HG03135 (cell line): ENCODE measurements around the gene ABCA4.

Experiments
- ATAC-seq: cut with Tn5 transposase; IDR thresholded peaks from one replicate; pipeline ENCODE4 v1.9.1; 2021; ENCODE audit warnings: mild to moderate bottlenecking, moderate library complexity; ENCODE audit not compliant: unreplicated experiment

Gene ABCA4

DNA sequence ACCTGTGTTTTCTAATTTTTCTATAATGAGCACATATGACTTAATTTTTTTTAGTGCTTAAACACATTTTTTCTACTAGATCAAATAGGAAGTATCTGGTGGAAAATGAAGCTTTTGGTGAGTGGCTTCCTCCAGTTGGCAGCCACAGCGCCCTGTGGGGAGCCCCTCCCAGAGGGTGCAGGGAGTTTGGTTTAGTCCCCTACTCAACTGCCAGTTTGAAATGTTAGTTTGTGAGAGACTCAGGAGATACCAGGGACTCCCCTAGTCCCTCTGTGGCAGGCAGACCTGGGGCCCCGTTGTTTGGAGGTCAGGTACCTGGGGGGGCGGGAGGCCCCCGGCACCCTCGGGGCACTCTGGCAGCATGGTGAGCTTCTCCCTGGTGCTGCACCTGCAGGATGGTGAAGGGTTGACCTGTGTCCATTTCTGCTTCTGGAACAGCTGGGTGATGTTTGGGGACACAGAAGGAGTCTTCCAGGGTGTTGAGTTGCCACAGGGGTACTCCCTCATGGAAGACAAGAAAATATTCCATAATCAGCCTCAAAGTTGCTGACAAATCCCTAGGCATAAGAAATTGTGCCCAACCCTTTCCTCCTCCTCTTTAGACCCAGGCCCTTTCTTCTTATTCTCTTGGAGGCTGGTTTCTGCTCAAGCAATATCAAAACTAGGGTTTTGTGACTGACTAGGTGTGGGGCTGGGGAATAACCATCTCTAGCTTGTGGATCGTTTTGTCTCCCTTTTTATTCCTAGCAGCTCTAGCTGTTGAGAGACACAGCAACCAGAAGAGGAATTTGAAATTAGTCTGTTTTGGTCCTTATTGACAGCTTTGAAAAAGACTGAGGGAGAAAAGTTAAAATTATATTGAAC lies 91.6 kb downstream of the ABCA4 start:
- ATAC-seq, result no peak

DNA sequence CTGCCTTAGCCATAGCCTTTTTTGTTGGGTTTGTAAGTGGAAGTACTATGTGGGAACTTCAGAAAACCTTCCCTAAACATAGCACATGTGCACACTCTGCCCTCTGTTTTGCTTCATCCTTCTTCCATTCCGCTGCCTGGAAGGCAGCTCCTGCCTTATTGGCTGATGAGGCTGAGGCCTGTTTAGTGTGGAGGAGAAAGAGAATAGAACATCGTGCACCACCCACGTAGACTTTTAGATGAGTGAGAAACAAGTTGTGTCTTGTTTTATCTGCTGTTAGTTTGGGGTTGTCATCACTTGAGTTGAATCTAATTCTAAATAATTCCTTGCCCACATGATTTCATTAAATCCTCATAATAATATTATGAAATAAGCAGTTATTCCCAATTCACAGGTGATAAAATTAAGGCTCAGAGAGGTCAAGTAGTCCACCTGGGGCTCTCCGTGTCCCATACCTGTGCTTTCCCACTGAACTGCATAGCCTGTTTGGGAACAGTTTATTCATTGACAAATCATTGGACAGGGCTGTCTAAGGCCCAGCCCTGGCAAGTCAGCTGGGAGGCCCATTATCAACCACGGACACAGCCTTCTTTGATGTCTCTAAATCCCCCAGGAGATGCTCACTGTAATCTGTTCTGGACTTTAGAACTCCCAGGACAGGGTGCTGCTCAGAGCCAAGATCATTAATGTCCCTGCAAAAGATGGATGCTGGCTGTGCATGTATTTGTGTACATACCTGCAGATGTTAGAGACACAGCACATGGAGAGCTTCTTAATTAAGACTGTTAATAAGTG lies 93.0 kb downstream of the ABCA4 start:
- no peak for ATAC-seq

DNA sequence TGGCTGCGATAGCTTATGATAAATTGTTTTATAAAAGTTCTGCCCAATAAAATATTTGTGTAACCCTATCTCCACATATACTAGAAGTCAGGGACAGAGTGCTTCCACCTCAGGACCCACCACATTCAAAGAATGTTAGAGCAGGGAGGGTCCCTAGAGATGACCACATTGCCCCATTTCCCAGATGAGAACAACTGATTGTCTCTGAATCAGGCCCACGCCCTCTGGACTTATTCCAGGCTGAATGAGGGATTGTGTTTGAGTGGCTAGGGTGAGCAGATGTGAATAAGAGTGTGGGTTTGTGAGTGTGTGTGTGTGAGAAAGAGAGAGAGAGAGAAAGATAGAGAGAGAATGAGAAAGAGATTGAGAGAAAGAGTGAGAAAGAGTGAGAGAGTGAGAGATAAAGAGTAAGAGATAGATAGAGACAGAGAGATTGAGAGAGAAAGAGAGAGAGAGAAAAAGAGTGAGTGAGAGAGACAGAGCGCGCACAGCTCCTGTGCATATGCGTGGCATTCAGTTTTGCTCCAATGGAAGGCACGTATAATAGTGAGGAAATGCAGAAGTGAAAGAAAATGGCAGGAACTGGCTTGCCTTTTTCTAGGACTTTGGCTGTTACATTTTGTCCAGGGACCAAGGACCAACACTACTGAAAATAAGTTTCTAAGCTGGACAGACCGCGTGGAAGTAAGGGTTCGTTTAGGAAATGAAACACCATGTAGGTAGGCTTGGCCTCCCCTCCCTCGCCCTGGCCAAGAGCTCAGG lies 94.1 kb downstream of the ABCA4 start:
- ATAC-seq, result no peak

DNA sequence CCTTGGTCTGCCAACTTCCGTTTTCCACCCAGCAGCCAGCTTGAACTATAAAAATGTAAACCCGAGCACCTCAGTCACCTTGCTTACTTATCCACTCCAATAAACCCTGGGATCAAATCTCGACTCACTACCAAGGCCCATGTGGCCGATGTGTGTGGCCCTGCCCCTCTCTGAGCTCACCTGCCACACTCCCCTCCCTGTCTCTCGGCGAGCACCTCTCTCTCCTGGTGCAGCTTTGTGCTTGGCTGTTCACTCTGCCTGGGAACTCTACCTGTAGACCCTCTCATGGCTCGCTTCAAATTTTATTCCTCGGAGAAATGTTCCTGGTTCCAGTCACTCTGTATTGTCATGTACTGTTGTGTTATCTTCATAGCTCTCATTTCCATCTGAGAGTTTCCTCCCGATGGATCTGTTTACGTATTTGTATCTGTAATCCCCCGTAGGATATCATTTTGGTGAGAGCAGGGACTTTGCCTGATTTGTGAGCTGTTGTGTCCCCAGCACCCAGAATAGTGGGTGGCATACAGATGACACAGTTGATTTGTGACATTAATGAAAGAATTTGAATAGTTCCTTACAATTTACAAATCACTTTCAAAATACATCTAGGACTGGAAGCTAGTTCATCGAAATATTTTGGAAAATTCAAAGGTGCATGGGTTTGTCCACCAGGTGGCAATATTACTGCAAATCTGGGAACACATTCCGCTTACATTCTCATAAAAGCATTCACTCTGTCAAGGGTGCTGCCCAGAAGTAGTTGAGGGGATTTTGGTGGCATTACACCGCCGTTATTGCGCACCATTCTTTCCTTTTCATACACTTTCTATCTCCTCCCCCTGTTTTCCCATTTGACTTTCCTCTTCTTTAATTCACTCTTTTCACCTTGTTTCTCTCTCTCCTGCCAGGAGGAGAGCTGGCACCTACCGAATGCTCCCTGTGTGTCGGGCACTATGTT lies 95.3 kb downstream of the ABCA4 start:
- no peak for ATAC-seq

DNA sequence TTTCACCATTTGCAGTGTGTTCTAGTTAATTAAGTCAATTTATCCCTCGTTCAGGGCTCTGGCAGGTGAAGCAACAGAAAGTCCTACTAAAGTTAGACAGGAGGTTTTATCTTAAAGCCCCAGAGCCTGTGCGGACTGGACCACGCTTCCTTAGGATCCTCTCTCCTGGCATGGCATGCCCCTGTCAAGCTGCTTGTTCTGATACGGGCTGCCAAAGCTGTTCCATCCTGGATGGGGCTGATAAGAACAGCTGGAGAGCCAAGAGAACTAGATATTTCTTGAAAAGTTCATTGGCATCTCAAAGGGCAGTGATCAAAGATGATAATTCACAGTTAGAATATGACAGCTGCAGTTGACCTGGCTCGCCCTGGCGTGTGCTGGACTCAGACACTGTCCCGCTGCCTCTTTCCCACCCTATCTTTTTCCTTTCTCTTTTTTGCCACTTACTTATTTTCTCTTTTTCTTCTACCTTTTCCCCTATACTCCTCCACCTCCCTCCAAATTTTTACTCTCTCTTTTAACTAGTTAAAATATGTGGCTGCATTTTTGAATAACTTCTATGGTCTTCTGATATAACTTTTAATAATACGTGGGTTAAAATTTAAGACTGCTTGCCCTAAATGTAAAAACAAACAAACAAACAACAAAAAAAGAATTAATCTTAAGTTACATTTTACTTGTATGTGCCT lies 96.7 kb downstream of the ABCA4 start:
- no peak for ATAC-seq

DNA sequence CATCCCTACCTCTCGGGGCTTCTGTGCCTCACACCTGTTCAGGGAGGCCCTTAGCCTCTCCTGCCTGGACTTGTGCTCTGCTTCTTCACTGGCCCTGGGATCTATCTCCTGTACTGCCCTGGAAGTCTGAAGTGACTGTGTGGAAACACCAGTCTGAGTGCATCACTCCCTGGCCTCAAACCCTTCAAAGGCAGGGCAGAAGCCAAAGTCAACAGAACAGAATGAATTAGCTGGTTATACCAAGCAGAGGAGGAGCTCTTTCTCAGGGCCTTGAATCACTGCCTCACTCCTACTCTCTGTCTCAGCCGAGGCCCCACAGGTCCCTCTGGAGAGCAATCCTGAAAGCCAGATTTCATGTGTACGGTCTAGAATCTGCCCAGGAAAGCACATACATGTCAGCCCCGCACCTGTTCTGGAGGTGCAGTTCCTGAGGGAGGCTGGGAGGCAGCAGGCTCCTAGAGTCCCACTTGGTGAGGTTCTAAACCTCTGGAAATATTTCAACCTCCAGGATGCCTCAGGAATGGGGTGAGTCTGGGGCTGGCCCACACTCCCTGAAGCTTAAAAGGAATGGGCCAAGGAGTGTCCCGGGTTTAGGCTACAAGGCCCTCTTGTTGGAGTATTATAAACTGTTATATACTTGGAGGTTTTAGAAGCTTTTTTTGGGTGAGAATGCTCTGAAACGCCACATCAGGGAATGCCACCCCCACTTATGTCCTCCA lies 98.3 kb downstream of the ABCA4 start:
- no peak for ATAC-seq

DNA sequence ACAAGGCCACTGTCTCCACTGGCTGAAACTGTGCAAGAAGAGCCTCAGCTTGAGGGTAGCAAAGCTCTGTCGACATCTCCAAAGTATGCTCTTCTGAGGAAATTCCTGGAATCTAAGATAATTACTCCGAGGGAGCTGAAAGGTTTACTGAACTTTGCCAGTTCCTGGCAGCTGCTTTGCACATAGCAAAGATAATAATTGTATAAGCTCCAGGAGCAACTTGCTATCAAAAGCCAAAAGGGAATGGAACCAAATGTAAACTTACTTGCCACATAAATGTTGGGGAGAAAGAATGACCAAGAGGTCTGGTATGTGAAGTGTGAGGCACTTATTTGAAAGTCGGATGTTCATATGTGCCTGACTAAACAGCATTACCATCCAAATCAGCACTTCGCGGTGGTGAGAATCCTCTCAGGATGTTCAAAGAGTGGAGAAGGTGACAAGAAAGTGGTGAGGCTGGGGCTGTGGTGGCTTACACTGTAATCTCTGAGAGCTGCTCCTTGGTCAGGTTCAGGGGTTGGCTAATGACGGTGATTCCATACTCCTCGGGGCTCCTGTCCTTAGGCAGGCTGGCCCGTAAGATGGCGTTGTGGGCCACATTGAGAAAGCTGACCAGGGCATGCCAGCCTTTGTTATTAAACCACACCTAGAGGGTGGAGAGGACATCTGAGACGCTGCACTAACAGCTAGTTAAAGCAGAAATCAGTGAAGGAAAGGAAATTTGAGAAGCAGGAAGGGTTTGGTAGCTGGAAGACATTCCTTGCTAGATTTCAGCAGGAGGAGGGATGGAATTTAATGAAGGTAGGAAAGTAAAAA lies 100.0 kb downstream of the ABCA4 start:
- ATAC-seq, result no peak

DNA sequence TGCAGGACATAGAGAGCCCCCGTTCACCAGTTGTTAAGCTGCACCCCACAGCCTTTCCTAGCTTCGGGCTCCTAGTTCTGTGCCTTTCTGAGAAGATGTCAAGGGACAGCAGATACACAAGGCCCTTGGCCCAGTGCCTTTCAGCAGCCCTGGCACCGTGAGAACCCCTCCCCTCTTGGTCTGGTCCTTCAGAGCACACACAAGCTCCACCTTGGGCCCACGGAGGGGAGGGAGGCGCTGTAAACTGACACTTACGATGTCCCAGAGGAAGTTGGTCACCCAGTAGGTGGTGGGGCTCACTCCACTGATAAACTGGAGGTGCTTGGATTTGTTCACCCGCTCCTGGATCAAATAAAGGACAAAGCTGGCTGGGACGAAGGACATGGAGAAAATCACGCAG lies 101.6 kb downstream of the ABCA4 start:
- no peak for ATAC-seq

DNA sequence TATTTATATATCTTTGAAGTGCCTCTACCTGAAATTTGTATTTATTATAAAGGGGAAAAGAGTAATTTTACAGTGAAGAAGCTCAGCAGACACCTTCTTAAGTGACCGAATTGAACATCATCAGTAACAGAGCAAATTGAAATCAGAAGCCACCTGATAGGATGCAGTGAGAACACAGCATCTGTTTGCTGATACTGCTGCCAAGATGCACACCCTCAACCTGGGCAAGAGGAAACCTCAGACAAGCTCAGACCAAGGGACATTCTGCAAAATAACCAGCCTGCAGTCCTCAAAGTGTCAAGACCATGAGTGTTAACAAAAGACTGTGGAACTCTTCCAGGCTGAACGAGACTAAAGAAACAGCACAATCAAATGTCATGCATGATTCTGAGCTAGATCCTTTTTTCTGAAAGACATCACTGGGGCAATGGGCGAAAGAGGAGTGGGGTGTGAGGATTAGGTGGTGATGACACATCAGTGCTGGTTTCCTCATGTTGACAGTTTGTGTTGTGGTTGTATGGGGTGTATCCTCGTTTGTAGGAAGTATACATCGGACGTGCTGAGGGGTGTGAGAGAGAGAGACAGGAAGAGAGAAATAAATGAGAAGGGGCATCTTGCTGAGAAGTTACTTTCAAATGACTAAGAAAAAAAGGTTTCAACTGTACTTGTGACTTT lies 103.7 kb downstream of the ABCA4 start:
- no peak for ATAC-seq

DNA sequence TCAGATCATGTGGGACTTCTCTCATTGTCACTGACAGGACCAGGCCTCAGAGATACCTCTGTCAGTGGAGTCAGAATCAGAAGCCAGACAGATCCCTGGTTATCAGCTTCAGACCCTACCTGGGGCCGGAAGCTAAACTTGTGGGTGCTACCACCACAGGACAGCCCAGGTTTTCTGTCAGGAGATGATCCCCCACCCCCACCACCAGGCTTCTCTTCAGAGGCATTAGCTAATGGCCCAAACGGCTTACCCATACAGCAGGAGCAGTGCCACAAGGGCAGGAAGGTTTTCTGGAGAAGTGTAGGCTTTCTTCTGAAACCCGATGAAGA lies 105.5 kb downstream of the ABCA4 start:
- no peak for ATAC-seq

DNA sequence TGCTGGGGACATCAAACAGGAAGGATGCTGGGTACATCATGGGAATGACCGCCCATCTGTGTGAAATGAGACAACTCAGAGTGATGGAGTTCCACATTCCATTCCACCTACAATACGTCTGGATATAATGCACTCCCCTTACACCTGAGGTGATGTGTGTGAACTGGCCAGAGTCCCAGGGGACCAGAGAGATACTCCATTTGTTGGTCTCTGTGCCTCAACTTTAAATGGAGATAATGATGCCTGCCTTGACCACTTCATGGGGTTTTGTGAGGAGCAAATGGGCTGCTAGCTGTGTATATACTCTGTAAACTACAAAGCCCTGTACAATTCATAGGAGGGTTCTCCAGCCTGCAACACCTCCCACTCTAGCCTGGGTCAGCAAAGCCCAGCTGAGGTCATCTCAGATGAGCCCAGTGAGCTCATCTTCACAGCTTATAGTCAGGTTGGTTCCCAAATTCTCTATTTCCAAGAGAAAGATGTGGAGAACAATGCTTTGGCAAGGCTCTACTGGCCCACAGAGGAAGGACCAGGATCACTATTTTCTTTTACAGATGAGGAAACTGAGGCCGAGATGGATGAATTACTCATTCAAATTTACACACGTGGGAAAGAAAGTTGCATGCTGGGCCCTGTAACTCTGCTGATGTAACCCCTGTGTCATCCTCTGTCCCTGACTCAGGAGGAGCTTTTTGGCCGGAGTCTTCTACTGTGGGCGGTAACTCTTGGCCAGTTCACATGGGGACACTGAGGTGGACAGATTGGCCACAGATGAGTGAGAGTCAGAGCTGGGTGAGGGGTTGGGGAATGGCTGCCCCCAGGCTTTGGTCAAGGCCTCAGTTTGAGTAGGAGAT lies 106.1 kb downstream of the ABCA4 start:
- no peak for ATAC-seq

DNA sequence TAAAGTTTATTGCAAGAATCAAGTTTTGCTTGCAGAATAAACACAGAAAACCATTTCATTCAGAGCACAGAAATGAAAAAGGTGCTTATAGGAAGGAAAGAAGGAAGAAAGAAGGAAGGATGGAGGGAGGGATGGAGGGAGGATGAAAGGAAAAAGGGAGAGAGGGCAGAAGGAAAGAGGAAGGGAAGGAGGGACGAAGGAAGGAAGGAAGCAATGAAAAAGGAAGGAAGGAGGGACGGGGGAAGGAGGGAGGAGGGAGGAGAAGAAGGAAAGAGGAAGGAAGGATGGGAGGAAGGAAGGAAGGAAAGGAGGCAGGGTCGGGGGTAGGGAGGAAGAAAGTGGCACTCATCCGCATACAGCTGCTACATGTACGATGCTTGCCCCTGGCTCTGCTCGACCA lies 106.9 kb downstream of the ABCA4 start:
- no peak for ATAC-seq

DNA sequence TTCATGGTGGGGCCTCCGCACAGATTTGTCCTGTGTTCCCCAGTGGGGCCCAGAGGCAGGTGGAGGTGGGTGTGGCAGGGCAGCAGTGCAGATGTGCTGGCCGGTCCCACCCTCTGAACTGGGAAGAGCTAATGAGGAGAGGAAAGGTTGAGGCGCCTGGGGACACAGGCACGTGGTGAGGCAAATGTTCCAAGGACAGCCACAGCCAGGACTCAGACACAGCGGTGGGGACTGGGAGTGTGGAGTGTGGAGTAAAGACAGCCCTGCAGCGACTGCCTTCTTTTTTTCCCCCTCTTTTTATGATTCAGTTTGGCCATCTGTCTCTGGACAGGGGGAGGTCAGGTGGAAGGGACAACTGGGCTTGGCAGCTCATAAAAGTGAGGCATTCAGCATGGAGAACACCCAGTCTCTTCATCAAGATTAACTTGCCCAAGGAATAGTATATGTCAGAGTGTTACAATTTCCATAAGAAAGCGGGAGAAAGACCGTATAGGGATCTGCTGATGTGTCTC lies 107.5 kb downstream of the ABCA4 start:
- ATAC-seq, result no peak

DNA sequence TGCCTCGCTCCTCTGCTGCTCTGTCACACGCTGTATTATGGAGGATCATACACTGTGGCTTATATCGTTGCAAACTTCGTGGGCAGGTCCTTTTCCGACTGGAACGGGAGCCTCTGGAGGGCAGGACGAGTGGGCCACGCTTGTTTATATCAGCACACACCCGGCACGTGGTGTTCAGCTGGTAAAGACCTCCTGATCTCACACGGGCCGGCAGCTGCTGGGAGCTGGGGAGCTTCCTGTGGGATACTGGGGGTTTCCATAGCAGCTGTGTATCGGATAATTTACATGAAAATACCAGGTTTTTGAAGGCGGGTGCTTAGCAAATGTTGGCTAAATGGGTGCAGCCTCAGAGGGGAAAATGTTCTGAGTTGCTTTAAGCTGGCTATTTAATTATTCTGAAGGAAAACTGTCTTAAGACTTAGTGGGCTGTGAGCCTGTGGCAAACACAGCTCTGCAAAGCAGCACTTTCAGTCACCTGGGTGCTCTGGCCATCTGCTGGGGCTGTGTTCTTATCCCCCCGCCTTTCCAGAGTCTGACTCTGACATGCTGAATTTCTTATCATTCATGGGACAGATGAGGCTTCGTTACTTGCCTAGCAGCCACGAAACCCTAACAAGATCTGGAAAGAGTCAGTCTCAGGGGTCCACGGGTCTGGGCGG lies 108.1 kb downstream of the ABCA4 start:
- ATAC-seq, result no peak

DNA sequence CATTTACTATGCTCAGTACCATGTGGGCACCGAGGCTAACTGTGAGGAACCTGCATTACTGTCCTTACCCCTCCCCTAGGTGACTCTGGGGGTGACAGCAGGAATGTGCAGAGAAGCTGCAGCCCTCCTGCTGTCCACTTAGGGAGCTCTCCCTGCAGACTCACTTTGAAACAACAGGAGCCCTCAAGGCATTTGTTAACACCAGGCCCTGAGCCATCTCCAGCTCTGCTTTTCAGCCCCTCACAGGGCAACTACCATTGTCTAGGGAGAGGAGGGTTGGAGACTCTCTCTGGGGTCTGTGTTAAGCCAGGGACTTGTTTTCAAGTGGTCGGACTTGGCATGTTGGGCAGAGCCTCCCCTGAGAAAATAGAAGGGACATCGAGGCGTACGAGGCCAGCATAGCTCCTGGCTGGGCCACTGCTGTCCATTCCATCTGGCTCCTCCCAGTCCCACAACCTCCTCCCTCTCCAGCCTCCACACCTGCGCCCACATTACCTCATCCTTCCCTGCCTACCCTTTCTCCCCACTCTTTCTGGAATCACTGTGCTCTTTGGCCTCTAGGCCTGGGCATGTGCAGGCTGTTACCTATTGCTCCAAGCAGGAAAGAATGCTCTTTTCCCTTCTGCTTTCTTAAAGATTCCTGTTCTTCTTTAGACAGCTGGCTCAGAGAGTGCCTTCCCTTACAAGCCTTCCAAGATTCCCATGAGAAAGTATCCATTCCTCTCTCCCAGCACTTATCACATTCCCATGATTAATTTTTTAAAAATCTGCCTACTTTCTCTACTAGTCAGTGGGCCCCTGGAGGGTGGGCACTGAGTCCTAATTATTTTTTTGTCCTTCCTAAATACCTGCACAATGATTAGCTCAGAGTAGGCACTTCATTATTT lies 109.0 kb downstream of the ABCA4 start:
- no peak for ATAC-seq
